Measurements from ENCODE around the gene PHACTR2. TPM values are rescaled to one million over a fixed set of nuclear protein-coding genes. Genes with fewer than 3 reads are reported as not detected.

The PHACTR2 gene
- total and polyA plus RNA-seq, 10 of the 15 experiments (the other 5 are each of a cell fraction or from before 2014, with no cell fraction given): 1.4 to 19.1 (median 5.3) TPM

DNA sequence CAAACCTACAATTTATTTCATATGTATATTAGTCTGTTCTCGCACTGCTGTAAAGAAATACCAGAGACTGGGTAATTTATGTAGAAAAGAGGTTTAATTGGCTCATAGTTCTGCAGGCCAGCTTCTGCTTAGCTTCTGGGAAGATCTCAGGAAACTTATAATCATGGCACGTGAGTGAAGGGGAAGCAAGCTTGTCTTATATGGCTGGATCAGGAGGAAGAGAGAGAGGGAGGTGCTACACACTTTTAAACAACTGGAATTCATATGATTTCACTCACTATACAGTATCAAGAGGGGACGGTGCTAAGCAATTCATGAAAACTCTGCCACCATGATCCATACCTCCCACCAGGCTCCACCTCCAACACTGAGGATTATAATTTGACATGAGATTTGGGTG, 29.9 kb downstream of the PHACTR2 start (continued):
- TF ChIP-seq, protein P1, sequence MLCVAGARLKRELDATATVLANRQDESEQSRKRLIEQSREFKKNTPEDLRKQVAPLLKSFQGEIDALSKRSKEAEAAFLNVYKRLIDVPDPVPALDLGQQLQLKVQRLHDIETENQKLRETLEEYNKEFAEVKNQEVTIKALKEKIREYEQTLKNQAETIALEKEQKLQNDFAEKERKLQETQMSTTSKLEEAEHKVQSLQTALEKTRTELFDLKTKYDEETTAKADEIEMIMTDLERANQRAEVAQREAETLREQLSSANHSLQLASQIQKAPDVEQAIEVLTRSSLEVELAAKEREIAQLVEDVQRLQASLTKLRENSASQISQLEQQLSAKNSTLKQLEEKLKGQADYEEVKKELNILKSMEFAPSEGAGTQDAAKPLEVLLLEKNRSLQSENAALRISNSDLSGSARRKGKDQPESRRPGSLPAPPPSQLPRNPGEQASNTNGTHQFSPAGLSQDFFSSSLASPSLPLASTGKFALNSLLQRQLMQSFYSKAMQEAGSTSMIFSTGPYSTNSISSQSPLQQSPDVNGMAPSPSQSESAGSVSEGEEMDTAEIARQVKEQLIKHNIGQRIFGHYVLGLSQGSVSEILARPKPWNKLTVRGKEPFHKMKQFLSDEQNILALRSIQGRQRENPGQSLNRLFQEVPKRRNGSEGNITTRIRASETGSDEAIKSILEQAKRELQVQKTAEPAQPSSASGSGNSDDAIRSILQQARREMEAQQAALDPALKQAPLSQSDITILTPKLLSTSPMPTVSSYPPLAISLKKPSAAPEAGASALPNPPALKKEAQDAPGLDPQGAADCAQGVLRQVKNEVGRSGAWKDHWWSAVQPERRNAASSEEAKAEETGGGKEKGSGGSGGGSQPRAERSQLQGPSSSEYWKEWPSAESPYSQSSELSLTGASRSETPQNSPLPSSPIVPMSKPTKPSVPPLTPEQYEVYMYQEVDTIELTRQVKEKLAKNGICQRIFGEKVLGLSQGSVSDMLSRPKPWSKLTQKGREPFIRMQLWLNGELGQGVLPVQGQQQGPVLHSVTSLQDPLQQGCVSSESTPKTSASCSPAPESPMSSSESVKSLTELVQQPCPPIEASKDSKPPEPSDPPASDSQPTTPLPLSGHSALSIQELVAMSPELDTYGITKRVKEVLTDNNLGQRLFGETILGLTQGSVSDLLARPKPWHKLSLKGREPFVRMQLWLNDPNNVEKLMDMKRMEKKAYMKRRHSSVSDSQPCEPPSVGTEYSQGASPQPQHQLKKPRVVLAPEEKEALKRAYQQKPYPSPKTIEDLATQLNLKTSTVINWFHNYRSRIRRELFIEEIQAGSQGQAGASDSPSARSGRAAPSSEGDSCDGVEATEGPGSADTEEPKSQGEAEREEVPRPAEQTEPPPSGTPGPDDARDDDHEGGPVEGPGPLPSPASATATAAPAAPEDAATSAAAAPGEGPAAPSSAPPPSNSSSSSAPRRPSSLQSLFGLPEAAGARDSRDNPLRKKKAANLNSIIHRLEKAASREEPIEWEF (IDR thresholded peaks at IDR 0.05; ENCODE audit: insufficient replicate concordance, low read depth, low read length): no peak
- TF ChIP-seq NFIC (IDR thresholded peaks at IDR 0.05; ENCODE audit: low read depth, low read length) (no peak), POU2F2 (IDR thresholded peaks at IDR 0.05; ENCODE audit: borderline replicate concordance, low read depth, low read length) (no peak), EP300 (IDR thresholded peaks at IDR 0.05; ENCODE audit: borderline replicate concordance in 1 of 2, control insufficient read depth in 1 of 2, low read depth in 2 of 2, low read length in 2 of 2) (no peak), BHLHE40 (IDR thresholded peaks at IDR 0.05; ENCODE audit: borderline replicate concordance in 1 of 2, low read depth in 2 of 2, low read length in 1 of 2) (no peak), CBX5 (IDR thresholded peaks at IDR 0.05; ENCODE audit: low read depth) (no peak)
- TF ChIP-seq, protein P2, sequence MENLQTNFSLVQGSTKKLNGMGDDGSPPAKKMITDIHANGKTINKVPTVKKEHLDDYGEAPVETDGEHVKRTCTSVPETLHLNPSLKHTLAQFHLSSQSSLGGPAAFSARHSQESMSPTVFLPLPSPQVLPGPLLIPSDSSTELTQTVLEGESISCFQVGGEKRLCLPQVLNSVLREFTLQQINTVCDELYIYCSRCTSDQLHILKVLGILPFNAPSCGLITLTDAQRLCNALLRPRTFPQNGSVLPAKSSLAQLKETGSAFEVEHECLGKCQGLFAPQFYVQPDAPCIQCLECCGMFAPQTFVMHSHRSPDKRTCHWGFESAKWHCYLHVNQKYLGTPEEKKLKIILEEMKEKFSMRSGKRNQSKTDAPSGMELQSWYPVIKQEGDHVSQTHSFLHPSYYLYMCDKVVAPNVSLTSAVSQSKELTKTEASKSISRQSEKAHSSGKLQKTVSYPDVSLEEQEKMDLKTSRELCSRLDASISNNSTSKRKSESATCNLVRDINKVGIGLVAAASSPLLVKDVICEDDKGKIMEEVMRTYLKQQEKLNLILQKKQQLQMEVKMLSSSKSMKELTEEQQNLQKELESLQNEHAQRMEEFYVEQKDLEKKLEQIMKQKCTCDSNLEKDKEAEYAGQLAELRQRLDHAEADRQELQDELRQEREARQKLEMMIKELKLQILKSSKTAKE (IDR thresholded peaks at IDR 0.05; ENCODE audit: low read depth, poor library complexity, severe bottlenecking): no peak
